Mesodermal cell (in vitro differentiated cells): ENCODE data around the gene PSMA6.
"Not testable (repeated sequence)": the region's sequence is repeated elsewhere in the genome, so short reads cannot be mapped to it uniquely, and the experiment has no call there.

Experiments used
- H3K27ac ChIP-seq: 2 replicates; pipeline ENCODE4 v1.7.0; 2013; ENCODE audit warnings: mild to moderate bottlenecking, low read depth, low read length, moderate library complexity; ENCODE audit not compliant: severe bottlenecking
- H3K36me3 ChIP-seq: 2 replicates; pipeline ENCODE4 v1.7.1; 2013; ENCODE audit warnings: mild to moderate bottlenecking, low read length, moderate library complexity; ENCODE audit not compliant: control insufficient read depth, insufficient read depth
- H3K4me1 ChIP-seq: one replicate; pipeline ENCODE4 v1.7.1; 2013; ENCODE audit warnings: mild to moderate bottlenecking, low read length; ENCODE audit not compliant: insufficient read depth, control insufficient read depth, poor library complexity, severe bottlenecking
- H3K4me3 ChIP-seq: 2 replicates; pipeline ENCODE4 v1.7.0; 2013; ENCODE audit warnings: low read length, control low read depth, mild to moderate bottlenecking; ENCODE audit not compliant: insufficient read depth, poor library complexity, severe bottlenecking; ENCODE audit errors: extremely low read depth
- H3K9me3 ChIP-seq: 2 replicates; pipeline ENCODE4 v1.7.1; 2013; ENCODE audit warnings: mild to moderate bottlenecking, low read length, moderate library complexity; ENCODE audit not compliant: control insufficient read depth
- WGBS, 2 experiments: methylation state at CpG; one replicate each; pipeline ENCODE4 v1.1.5; 2013; ENCODE audit warnings: missing lambda C conversion rate in 2 of 2; ENCODE audit not compliant: insufficient coverage in 2 of 2; 5-methylcytosine and 5-hydroxymethylcytosine counted together

The PSMA6 gene

GRCh38 chr14:35297706-35298105, 5.5 kb downstream of the PSMA6 start:
- no peaks in the 10 kb centered on the region for H3K4me1 ChIP-seq
- no peak overlapping the region for H3K4me3 ChIP-seq
- 100% methylated on average over 1 of the region's 3 CpGs; no CpG with 5 or more reads in 1 of the 2 experiments for WGBS, 2 experiments
- H3K36me3 ChIP-seq = peaks cover 18% of the 10 kb centered on the region
- no peaks in the 10 kb centered on the region for H3K9me3 ChIP-seq
- no peak overlapping the region for H3K27ac ChIP-seq

GRCh38 chr14:35298351-35298750, 6.2 kb downstream of the PSMA6 start:
- Histone ChIP-seq H3K4me1 (no peaks in the 10 kb centered on the region), H3K27ac (no peak overlapping the region), H3K36me3 (peaks cover 19% of the 10 kb centered on the region), H3K4me3 (no peak overlapping the region), H3K9me3 (no peaks in the 10 kb centered on the region)
- WGBS, 2 experiments = 83 to 90% methylated on average over 1 to 2 of the region's 4 CpGs

GRCh38 chr14:35299708-35300107, 7.5 kb downstream of the PSMA6 start:
- H3K4me1 ChIP-seq = no peaks in the 10 kb centered on the region

GRCh38 chr14:35300228-35300627, 8.0 kb downstream of the PSMA6 start:
- Histone ChIP-seq H3K4me1 (no peaks in the 10 kb centered on the region), H3K27ac (no peak overlapping the region)
- WGBS, 2 experiments = 83 to 100% methylated on average over 2 to 3 of the region's 3 CpGs

More at GRCh38 chr14:35299708-35300107, 7.5 kb downstream of the PSMA6 start:
- WGBS, 2 experiments = 100% methylated on average over 1 of the region's 1 CpG
- Histone ChIP-seq H3K27ac (no peak overlapping the region), H3K36me3 (peaks cover 17% of the 10 kb centered on the region), H3K9me3 (no peaks in the 10 kb centered on the region), H3K4me3 (no peak overlapping the region)

GRCh38 chr14:35301334-35301733, 9.2 kb downstream of the PSMA6 start:
- H3K9me3 ChIP-seq, H3K36me3 ChIP-seq, H3K4me1 ChIP-seq, H3K27ac ChIP-seq, H3K4me3 ChIP-seq: not testable (repeated sequence)
- 95 to 100% methylated on average over 1 to 3 of the region's 4 CpGs for WGBS, 2 experiments

More at GRCh38 chr14:35300228-35300627, 8.0 kb downstream of the PSMA6 start:
- no peak overlapping the region for H3K4me3 ChIP-seq
- no peaks in the 10 kb centered on the region for H3K9me3 ChIP-seq
- peaks cover 12% of the 10 kb centered on the region for H3K36me3 ChIP-seq

GRCh38 chr14:35301735-35302528, 9.8 kb downstream of the PSMA6 start:
- Histone ChIP-seq H3K9me3 (no peaks in the 10 kb centered on the region), H3K36me3 (peaks cover 6% of the 10 kb centered on the region), H3K4me3 (no peak overlapping the region), H3K4me1 (no peaks in the 10 kb centered on the region), H3K27ac (no peak overlapping the region)
- WGBS, 2 experiments = no CpG with 5 or more reads among the region's 1 CpG

GRCh38 chr14:35303149-35303935, 11.2 kb downstream of the PSMA6 start:
- WGBS, 2 experiments = 85% methylated on average over 2 of the region's 4 CpGs; no CpG with 5 or more reads in 1 of the 2 experiments
- H3K4me1 ChIP-seq = no peaks in the 10 kb centered on the region
- H3K27ac ChIP-seq = no peak overlapping the region
- H3K4me3 ChIP-seq = no peak overlapping the region
- H3K9me3 ChIP-seq = no peaks in the 10 kb centered on the region
- H3K36me3 ChIP-seq = peaks cover 12% of the 10 kb centered on the region

- no peak overlapping the region for H3K27ac ChIP-seq
- 96 to 99% methylated on average over 4 of the region's 5 CpGs for WGBS, 2 experiments
- no peak overlapping the region for H3K4me3 ChIP-seq
- no peaks in the 10 kb centered on the region for H3K9me3 ChIP-seq
- no peaks in the 10 kb centered on the region for H3K4me1 ChIP-seq
- H3K36me3 ChIP-seq = peaks cover 27% of the 10 kb centered on the region
These were observed 12.8 kb downstream of the PSMA6 start for GRCh38 chr14:35304812-35305462.

- Histone ChIP-seq H3K27ac (no peak overlapping the region), H3K4me1 (no peaks in the 10 kb centered on the region), H3K4me3 (no peak overlapping the region), H3K36me3 (peaks cover 34% of the 10 kb centered on the region), H3K9me3 (no peaks in the 10 kb centered on the region)
- WGBS, 2 experiments = 60 to 100% methylated on average over 1 to 2 of the region's 3 CpGs
These were observed 13.5 kb downstream of the PSMA6 start for GRCh38 chr14:35305633-35306032.

- Histone ChIP-seq H3K4me1 (no peaks in the 10 kb centered on the region), H3K9me3 (no peaks in the 10 kb centered on the region), H3K4me3 (no peak overlapping the region), H3K27ac (no peak overlapping the region), H3K36me3 (peaks cover 39% of the 10 kb centered on the region)
- 83 to 90% methylated on average over 2 to 3 of the region's 5 CpGs for WGBS, 2 experiments
These were observed 13.9 kb downstream of the PSMA6 start for GRCh38 chr14:35306114-35306513.
